Daoy (cell line): Measurements from ENCODE around the gene UBE3C. TPM values are rescaled to one million over a fixed set of nuclear protein-coding genes. Genes with fewer than 3 reads are reported as not detected.
"Not testable (repeated sequence)": the region's sequence is repeated elsewhere in the genome, so short reads cannot be mapped to it uniquely, and the experiment has no call there.

Source experiments
- DNase-seq: peaks from one replicate; pipeline ENCODE4 v3.0.0-alpha.2; 2015; ENCODE audit warnings: low read depth
- total RNA-seq: library from RNA; depleted of rRNA; stranded (reverse); fragments of >200 nt; shearing (Covaris generic); gene quantifications from 2 replicates; pipeline ENCODE4 v1.2.3, GENCODE V29; 2014

Gene UBE3C
- total RNA-seq, 1 experiment from 2014 or later, result 114 TPM

DNA sequence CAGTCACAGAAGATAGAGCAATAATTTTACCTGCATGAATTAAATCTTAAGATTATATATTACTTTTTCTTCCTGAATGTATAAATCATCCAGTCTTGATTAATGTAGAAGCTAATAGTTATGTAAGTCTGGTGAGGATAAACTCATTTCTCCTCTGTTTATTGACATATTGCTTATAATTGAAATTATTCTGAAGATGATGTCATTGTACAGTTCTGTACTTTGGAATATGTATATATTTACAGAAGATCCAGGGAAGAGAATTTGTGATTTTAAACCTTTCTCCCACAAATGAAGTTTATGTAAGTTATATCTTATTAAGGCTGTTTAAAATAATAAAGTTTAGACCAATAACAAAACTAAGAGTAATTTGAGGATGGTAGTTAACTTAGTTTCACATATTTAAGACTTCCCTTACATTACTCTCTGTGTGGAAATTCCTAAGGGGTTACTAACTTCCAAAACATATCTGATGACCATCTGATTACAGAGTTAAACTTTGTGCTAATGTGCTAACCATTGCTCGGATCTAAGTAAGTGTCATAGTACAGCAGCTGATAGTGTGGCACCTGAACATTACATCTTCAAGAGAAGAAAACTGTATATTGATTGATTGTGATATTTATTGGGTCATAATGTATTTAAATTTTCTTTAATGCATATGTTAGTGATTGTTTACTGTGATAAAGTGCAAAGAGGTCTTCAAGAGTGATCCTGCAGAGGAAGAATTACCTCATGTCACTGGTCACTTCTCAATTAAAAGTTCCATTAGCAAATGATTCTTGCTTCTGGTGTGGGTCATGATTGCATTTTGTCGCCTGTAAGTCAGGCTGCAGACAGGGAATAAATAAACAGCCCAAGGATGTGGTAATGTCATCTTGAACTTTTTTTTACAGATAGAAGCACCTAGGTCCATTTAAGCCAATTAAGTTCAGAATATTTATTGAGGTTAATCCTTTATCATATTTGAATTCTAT is 96.9 kb downstream of the UBE3C start:
- peak; percentile 34 for DNase-seq

DNA sequence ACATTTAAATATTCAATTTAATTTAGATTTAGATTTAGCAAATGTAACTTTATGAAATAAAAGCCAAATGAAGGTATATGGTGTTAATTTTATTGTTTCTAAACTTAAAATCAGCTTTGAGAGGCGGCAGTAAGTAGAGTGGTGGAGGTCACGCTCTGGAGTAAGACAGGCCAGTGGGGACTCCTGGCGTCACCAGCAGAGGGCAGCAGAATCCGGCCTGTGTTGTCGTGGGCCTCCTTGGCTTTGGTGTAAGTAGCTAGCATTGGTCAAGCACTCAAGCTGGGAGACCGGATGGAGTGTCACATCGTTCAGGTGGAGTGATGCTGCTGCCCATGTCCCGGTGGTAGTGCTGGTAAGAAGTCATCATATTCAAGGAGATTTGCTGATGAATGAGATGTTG is 99.4 kb downstream of the UBE3C start:
- peak; percentile 32 for DNase-seq

DNA sequence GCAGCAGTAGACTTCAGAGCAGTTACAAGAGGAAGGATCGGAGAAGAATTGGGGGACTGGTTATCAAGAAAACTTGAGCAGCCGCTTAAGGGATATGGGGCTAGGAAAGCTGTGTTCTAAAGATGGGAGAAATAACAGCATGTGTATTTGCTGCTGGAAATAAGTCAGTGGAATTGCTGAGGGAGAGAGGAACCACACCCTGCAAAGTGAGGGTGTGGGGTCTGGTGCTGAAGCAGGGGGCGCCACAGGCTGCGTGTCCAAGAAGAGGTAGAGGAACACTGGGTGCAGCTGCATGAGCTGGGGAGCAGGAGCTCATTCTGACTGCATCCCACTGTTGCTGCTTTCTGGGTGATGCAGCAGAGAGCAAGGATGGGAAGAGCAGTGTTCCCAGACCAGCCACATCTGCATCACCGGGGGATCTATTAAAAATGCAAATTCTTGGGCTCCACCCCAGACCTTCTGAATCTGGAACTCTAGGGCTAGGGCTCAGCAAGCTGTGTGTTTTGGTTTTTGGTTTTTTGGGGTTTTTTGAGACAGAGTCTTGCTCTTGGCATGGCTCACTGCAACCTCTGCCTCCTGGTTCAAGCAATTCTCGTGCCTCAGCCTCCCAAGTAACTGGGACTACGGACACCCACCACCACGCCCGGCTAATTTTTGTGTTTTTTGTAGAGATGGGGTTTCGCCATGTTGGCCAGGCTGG is 101.0 kb downstream of the UBE3C start:
- DNase-seq, result no peak

DNA sequence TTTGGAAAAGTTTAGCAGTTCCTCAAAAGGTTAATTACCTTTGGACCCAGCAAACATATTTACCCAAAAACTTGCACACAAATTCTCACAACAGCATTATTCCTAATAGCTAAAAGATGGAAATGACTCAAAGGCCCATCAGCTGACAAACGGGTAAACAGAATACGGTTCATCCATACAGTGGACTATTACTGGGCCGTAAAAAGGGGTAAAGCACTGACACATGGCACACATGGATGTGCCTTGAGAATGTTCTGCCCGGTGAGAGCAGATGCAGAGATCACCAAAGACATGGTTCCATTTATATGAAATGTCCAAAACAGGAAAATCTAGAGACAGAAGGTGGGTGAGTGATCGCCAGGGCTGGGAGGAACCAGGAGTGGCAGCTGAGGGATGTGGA is 102.9 kb downstream of the UBE3C start:
- DNase-seq, result no peak

DNA sequence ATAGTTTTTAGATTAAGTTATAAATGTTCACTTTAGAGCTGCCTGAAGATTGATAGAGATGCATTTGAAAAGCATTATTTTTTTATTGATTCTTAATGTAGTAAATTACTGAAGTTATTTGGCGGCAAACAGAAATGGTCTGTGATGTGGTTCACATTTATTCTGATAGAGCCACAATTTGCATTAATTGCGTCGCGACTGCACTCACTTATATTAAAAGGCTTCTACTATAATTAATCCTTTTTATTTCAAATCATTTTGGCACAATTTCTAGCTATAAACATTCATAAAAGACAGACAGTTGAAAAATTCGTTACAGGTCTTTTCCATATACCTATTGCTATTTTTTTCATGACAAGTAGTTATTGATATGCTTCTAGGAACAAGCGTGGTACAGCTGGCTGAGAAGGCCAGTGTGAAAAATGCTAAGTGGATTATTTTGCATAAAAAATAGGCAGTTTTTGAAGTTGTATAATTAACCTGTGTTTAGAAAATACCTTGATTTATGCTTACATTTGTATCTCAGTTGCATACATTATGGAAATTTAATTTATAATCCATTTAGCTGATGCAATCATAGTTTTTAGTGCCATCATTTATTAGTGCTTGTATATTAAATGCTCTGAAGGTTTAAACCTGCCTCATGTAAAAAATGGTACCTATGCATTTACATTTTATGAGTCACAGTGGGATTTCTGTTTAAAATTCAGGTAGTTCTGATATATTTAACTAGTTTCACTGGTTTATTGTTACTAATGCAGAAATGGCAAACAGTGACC is 106.0 kb downstream of the UBE3C start:
- no peak for DNase-seq

GRCh38 chr7:157246052-157246451 is 107.3 kb downstream of the UBE3C start:
- no peak for DNase-seq

- DNase-seq, result no peak
Observed at GRCh38 chr7:157248659-157249058, 109.9 kb downstream of the UBE3C start.

DNA sequence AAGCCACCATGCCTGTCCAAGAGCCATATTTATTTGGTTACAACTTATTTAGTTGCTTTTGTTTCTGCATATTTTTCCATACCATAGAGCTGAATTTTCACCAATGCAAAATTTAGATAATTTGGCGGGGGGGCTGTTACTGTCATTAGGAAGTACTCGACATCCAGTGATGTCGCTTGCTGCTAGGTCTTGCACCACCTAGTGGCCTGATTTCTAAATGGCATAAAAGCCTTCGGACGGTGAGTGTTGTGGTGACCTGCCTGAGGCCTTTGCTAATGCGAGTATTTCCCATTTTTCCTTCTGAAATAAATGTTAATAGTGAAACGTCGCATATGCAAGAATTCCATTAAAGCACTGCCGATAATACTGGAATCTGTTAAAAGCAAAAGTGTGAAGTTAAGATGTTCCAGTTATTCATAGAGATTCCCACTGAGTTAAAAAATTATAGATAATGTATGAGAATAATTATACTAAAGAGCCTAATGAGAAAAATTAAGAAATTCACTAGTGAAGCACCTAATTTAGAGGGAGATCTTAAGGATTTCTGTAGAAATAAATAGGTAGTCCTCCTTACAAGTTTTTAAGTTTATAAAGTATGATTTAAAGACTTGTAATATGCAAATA is 112.0 kb downstream of the UBE3C start:
- peak; percentile 68 for DNase-seq

DNA sequence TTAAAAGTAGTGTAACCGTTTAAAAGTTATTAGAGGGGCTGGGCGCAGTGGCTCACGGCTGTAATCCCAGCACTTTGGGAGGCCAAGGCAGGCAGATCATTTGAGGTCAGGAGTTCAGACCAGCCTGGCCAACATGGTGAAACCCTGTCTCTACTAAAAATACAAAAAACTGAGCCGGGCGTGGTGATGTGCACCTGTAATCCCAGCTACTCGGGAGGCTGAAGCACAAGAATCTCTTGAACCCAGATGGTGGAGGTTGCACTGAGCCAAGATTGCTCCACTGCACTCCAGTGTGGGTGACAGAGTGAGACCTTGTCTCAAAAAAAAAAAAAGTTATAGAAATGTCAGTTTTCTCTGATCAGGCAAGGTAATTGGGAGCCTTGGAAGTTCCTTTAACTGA is 113.1 kb downstream of the UBE3C start:
- not testable (repeated sequence) for DNase-seq

DNA sequence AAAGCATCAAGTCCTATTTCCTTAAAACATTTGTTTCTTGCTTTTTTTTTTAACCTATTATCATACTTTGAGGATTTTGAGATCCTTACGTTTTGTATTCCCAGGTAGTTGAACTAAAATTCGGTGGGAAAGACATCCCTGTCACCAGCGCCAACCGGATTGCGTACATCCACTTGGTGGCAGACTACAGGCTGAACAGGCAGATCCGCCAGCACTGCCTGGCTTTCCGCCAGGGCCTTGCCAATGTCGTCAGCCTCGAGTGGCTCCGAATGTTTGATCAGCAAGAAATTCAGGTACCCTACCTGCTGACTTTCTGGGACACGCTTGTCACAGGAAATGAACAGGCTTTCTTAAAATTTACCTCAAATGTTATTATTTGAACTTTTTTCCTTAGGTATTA is 115.1 kb downstream of the UBE3C start:
- DNase-seq, result no peak

DNA sequence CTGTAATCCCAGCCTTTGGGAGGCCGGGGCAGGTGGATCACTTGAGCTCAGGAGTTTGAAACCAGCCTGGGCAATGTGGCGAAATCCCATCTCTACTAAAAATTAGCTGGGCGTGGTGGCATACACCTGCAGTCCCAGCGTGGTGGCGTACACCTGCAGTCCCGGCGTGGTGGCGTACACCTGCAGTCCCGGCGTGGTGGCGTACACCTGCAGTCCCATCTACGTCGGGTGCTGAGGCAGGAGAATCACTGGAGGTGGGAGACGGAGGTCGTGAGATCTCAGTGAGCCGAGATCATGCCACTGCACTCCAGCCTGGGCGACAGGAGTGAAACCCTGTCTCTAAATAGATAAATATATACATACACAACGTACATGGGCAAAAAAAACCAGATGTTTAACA is 116.1 kb downstream of the UBE3C start:
- not testable (repeated sequence) for DNase-seq

- no peak for DNase-seq
Observed at GRCh38 chr7:157255201-157255606, 116.5 kb downstream of the UBE3C start.

DNA sequence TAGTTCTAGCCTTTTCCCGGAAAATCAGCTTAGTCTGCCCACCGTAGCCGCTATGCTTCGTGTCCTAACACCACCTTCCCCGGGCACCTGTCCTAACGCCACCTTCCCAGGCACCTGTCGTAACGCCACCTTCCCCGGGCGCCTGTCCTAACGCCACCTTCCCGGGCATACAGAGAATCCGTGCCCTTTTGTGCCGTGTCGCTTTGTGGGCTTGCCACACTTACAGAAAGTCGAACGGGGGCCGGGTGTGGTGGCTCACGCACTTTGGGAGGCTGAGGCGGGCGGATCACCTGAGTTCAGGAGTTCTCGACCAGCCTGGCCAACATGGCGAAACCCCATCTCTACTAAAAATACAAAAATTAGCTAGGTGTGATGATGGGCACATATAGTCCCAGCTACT is 124.4 kb downstream of the UBE3C start:
- no peak for DNase-seq

GRCh38 chr7:157265051-157265450 is 126.3 kb downstream of the UBE3C start:
- DNase-seq, result no peak

DNA sequence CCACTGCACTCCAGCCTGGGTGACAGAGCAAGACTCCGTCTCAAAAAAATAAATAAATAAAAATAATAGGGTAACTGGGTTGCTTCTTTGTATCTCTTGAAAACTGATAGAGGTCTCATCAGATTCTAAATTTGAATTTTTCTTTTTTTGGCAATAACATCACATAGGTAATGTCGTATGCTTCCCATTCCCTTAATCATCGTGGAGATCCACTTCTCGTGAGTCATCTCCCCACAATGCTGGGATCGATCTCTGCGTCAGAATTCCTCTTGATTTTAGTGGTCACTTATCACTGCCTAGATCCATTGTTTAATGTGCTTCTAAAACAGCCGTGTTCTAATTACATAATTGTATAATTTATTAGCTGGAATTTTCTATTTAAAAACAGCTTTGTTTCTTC is 127.5 kb downstream of the UBE3C start:
- no peak for DNase-seq

DNA sequence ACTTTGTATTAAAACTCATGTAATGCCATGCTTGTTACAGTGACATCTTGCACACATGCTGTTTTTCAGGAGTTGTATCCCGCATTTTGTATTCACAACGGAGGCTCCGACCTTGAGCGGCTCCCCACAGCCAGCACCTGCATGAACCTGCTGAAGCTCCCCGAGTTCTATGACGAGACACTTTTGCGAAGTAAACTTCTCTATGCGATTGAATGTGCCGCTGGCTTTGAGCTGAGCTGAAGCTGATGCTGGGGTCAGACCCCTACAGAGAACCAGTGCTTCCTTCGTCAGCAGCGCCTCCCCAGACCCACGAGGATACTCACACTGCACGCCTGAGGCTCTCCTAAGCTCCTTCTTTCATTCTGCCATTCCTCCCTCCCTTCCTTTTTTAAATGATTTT is 128.8 kb downstream of the UBE3C start:
- DNase-seq, result no peak

- DNase-seq, result no peak
Observed at GRCh38 chr7:157267956-157268355, 129.2 kb downstream of the UBE3C start.

DNA sequence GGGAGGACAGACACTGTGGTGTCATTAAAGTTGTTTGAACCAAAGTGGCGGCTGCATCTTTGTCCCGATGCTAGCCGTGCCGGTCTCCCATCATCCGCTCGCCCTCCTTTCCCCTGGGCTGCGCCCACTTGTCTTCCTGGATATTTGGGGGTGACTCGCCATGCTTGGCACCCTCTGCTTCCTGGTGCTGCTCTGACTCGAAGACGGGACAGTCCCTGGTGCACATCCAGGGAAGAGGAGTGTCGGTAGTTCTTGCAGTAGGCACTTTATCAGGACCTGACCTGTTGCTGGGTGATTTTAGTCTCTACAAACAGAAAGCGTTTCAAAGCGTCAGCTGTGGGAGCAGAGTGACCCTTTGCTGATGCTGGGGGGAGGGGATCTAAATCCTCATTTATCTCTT is 129.8 kb downstream of the UBE3C start:
- DNase-seq, result no peak

DNA sequence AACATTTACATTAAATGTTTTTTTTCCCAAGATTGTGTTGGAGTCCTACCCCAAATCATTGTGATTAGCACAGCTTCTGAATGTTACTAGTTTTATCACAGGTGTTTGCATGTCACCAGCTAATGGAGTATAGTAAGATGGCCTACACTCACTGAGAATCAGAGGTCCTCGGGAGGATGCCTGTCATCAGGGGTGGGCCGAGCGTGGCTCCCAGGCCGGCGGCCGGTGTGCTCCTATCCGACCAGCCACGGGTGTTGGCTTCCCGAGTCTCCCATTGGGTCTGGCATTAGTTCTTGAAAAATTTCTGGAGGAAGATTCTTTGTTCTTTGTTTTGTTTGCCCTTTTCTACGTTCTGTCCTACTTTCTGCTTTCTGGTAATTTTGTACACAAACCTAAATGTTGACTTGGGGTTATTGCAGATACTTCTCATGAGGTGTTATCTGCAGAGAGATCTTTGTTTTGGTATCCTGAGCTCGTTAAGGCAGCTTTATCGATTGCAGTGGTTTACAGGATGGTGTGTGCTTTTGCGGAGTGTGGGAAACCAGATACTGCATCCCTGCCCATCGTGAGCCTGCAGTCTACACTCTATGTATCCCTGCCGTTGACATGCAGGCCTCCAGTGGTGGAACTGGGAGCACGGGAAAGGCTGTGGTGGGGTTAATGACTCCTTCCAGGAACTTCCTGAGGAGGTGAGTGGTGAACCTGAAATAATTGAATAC is 130.8 kb downstream of the UBE3C start:
- DNase-seq, result no peak

- no peak for DNase-seq
Observed at GRCh38 chr7:157270060-157270444, 131.3 kb downstream of the UBE3C start.
